Panc1 (cell line): ENCODE data around the gene PRDM1.

Experiments used
- CTCF ChIP-seq: fragments of 450-650 bp; IDR thresholded peaks from 2 replicates; pipeline ENCODE4 v1.5.1; 2017; ENCODE audit warnings: mild to moderate bottlenecking
- POLR2AphosphoS5 ChIP-seq: IDR thresholded peaks from 2 replicates; pipeline ENCODE4 v1.6.1; 2012; ENCODE audit warnings: mild to moderate bottlenecking, low read depth, low read length, moderate library complexity
- REST ChIP-seq, 2 experiments: IDR thresholded peaks; 2 replicates each; pipeline ENCODE4 v1.6.1; 2011 to 2012; ENCODE audit warnings: low read depth in 2 of 2, control low read depth in 1 of 2, low read length in 1 of 2, mild to moderate bottlenecking in 1 of 2, moderate library complexity in 1 of 2; ENCODE audit not compliant: insufficient read depth in 1 of 2
- SIN3A ChIP-seq: IDR thresholded peaks from 2 replicates; pipeline ENCODE4 v1.6.1; 2012; ENCODE audit warnings: low read depth, mild to moderate bottlenecking, low read length, moderate library complexity, borderline replicate concordance; ENCODE audit not compliant: insufficient read depth

- no peak for TF ChIP-seq CTCF
- no peak for TF ChIP-seq REST (IDR thresholded peaks at IDR 0.05; ENCODE audit: insufficient read depth in 1 of 2, low read depth in 2 of 2, low read length in 1 of 2)
- no peak for TF ChIP-seq SIN3A
- no peak for TF ChIP-seq POLR2AphosphoS5
These were observed 37.9 kb downstream of the PRDM1 start for GRCh38 chr6:106124015-106124414.
